ENCODE data around the gene CILP2. TPM values are rescaled to one million over a fixed set of nuclear protein-coding genes. Genes with fewer than 3 reads are reported as not detected.

CILP2 gene
- total RNA-seq, 1 donor from 2014 or later = 0.98 TPM

DNA sequence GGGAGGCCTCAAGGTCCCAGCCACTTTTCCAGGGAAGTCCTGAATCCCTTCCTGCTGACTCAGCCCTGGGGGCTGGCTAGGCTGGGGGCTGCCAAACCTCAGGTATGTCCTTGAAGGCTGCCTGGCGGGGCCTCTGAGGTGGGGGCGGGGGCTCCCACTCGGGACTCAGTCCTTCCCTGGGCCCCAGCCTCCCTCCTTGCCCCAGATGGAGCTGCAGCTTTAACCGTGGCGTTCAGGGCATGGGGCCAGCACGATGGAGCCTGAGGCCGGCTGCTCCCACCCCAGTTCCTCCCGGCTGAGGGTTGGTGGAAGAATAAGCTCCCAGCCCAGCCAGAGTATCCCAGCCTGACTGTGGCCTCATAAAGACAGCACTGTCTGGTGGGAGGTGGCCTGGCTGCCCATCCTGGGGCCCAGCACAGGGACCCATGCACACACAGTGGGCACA is 12.4 kb downstream of the CILP2 start:
- intact Hi-C loops (cut with DNase I) = no loop called here
- no peak overlapping the region for H3K27ac ChIP-seq
- peaks cover 6% of the 10 kb centered on the region for H3K4me1 ChIP-seq
- no peaks in the 10 kb centered on the region for H3K36me3 ChIP-seq
- H3K27me3 ChIP-seq = no peaks in the 10 kb centered on the region
- H3K9me3 ChIP-seq = no peaks in the 10 kb centered on the region
- no peak for DNase-seq (ENCODE audit: extremely low spot score in 2 of 2)
- TF ChIP-seq POLR2A (IDR thresholded peaks at IDR 0.05) = no peak
- no peak for TF ChIP-seq POLR2AphosphoS5 (IDR thresholded peaks at IDR 0.05; ENCODE audit: insufficient read depth in 1 of 2, low read depth in 1 of 2)
- TF ChIP-seq, protein P1, sequence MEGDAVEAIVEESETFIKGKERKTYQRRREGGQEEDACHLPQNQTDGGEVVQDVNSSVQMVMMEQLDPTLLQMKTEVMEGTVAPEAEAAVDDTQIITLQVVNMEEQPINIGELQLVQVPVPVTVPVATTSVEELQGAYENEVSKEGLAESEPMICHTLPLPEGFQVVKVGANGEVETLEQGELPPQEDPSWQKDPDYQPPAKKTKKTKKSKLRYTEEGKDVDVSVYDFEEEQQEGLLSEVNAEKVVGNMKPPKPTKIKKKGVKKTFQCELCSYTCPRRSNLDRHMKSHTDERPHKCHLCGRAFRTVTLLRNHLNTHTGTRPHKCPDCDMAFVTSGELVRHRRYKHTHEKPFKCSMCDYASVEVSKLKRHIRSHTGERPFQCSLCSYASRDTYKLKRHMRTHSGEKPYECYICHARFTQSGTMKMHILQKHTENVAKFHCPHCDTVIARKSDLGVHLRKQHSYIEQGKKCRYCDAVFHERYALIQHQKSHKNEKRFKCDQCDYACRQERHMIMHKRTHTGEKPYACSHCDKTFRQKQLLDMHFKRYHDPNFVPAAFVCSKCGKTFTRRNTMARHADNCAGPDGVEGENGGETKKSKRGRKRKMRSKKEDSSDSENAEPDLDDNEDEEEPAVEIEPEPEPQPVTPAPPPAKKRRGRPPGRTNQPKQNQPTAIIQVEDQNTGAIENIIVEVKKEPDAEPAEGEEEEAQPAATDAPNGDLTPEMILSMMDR (IDR thresholded peaks at IDR 0.05) = no peak
- H3K4me3 ChIP-seq = no peak overlapping the region

DNA sequence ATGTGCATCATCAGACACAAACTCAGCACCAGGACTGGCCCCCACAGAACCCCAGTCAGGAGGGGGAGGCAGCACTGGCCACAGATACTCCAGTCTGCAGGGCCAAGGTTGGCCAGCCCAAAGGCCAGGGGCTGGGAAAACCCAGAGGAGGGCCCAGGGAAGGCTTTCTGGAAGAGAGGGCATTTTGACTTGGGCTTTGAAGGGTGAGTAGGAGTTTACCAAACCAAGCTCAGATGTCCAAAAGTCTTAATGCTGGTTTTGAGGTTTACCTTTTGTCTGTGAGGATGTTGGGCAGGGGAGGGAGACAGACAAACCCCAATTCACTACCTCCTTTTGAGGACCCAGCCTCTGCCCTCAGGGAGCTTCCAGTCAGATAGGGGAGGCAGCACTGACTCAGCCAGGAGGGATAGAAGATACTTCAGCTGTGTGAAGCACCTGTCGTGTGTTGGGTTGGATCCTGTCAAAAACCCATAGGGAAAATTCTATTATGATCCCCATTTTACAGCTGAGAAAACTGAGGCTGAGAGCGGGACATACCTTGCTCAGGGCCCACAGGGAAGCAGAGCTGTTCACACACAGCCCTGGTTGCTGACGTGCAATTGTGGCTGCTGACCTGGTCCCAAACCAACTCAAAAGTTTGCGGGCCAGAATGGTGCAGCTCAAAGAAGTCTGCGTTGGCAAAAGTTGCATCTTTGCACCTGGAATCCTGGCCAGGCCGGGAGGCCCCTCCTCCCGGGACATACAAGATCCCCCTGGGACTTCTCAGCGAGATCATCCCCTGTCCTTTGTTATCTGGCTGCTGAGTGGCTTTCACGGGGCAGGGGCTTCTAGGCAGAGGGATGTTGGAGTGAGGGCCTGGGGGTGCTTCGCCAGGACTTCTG is 13.1 kb downstream of the CILP2 start:
- intact Hi-C loops (cut with DNase I) = no loop called here
- no peaks in the 10 kb centered on the region for H3K27me3 ChIP-seq

DNA sequence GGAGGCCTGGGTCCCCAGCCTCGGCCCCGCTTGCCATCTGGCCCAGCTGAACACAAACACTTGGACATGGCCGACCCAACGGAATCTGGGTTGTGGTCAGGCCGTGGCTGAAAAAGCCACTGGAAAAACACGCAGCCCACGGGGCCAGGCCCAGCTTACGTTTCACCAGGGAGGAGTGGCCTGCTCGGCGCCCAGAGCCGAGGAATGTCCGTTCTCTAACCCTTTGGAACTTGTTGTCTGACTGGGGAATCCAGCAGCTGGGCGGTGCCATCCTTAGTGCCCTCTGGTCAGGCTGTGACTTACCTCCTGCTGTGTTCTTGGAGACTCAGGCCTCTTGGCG is 13.8 kb downstream of the CILP2 start:
- TF ChIP-seq POLR2AphosphoS5 (IDR thresholded peaks at IDR 0.05; ENCODE audit: insufficient read depth in 1 of 2, low read depth in 1 of 2) (no peak), POLR2A (IDR thresholded peaks at IDR 0.05) (no peak)
- TF ChIP-seq, protein P1 (IDR thresholded peaks at IDR 0.05) = no peak
- H3K4me3 ChIP-seq = no peak overlapping the region
- H3K9me3 ChIP-seq = no peaks in the 10 kb centered on the region
- peaks cover 6% of the 10 kb centered on the region for H3K4me1 ChIP-seq
- no peaks in the 10 kb centered on the region for H3K36me3 ChIP-seq
- intact Hi-C loops (cut with DNase I) = no loop called here
- H3K27ac ChIP-seq = no peak overlapping the region
- no peaks in the 10 kb centered on the region for H3K27me3 ChIP-seq
- no peak for DNase-seq (ENCODE audit: extremely low spot score in 2 of 2)

More for the DNA sequence above, 13.1 kb downstream of the CILP2 start:
- Histone ChIP-seq H3K27ac (no peak overlapping the region), H3K4me3 (no peak overlapping the region), H3K4me1 (peaks cover 6% of the 10 kb centered on the region), H3K36me3 (no peaks in the 10 kb centered on the region), H3K9me3 (no peaks in the 10 kb centered on the region)
- TF ChIP-seq POLR2AphosphoS5 (IDR thresholded peaks at IDR 0.05; ENCODE audit: insufficient read depth in 1 of 2, low read depth in 1 of 2) (no peak), POLR2A (IDR thresholded peaks at IDR 0.05) (no peak)
- TF ChIP-seq, protein P1 (IDR thresholded peaks at IDR 0.05) = no peak
- no peak for DNase-seq (ENCODE audit: extremely low spot score in 2 of 2)

DNA sequence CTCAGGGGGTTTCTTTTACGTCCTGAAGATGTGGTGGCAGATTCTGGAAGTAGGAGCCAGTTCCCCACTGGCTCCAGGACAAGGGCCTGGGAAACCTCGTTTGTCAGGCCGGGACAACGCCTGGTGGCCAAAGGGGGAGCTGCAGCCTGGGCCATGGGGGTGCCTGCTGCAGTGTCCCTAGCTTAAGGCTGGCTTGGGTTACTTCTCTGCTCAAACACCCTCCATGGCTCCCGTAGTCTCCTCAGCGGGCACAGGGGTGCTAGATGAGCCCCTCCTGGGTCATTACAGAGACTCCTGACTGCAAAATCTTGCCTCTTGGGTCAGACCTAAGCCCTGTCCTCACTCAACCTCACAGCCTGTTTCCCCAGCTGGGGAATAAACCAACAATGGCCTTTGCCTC is 14.7 kb downstream of the CILP2 start:
- Histone ChIP-seq H3K27ac (no peak overlapping the region), H3K36me3 (no peaks in the 10 kb centered on the region), H3K4me1 (peaks cover 6% of the 10 kb centered on the region), H3K9me3 (no peaks in the 10 kb centered on the region), H3K4me3 (no peak overlapping the region), H3K27me3 (no peaks in the 10 kb centered on the region)
- no peak for TF ChIP-seq POLR2A (IDR thresholded peaks at IDR 0.05)
- DNase-seq (ENCODE audit: extremely low spot score in 2 of 2) = no peak
- intact Hi-C loops (cut with DNase I) = no loop called here

DNA sequence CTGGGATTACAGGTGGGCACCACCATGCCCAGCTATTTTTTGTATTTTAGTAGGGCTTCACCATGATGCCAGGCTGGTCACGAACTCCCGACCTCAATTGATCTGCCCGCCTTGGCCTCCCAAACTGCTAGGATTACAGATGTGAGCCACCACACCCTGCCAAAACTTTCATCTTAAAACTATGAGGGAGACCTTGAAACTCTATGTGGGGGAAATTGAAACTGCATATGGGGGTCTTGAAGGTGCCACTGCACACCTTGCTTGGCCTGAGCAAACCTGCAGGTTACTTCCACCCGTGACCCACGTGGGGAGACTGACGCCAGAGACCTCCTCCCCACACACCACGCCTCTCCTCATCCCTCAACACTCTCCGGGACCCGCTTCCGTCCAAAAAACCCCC is 15.6 kb downstream of the CILP2 start:
- H3K27me3 ChIP-seq = no peaks in the 10 kb centered on the region
- no peak overlapping the region for H3K4me3 ChIP-seq
- H3K9me3 ChIP-seq = no peaks in the 10 kb centered on the region
- intact Hi-C loops (cut with DNase I) = no loop called here
- peaks cover 6% of the 10 kb centered on the region for H3K4me1 ChIP-seq
- no peak for DNase-seq (ENCODE audit: extremely low spot score in 2 of 2)
- no peak overlapping the region for H3K27ac ChIP-seq
- TF ChIP-seq, protein P1 (IDR thresholded peaks at IDR 0.05) = no peak
- TF ChIP-seq POLR2A (IDR thresholded peaks at IDR 0.05) (no peak), POLR2AphosphoS5 (IDR thresholded peaks at IDR 0.05; ENCODE audit: insufficient read depth in 1 of 2, low read depth in 1 of 2) (no peak)
- H3K36me3 ChIP-seq = no peaks in the 10 kb centered on the region
